SK-N-SH (cell line): Measurements from ENCODE around the gene PTPRF.

Experiments used
- CTCF ChIP-seq: fragments of 200-600 bp; sonication (generic); IDR thresholded peaks from 2 replicates; pipeline ENCODE4 v1.6.1; 2017; ENCODE audit warnings: antibody characterized with exemption, mild to moderate bottlenecking, moderate library complexity
- FOXM1 ChIP-seq: IDR thresholded peaks from 2 replicates; pipeline ENCODE4 v1.4.0; 2012; ENCODE audit warnings: low read depth, mild to moderate bottlenecking
- RFX5 ChIP-seq: IDR thresholded peaks from 2 replicates; pipeline ENCODE4 v1.6.1; 2012; ENCODE audit warnings: mild to moderate bottlenecking, improper control_type of control experiment, low read length
- TAF1 ChIP-seq: IDR thresholded peaks from 2 replicates; pipeline ENCODE4 v1.6.1; 2012; ENCODE audit warnings: low read depth, mild to moderate bottlenecking, low read length, moderate library complexity, borderline replicate concordance
- TF ChIP-seq, protein P1 (sequence below): IDR thresholded peaks from 2 replicates; pipeline ENCODE4 v1.4.0; 2012; ENCODE audit warnings: low read depth

DNA sequence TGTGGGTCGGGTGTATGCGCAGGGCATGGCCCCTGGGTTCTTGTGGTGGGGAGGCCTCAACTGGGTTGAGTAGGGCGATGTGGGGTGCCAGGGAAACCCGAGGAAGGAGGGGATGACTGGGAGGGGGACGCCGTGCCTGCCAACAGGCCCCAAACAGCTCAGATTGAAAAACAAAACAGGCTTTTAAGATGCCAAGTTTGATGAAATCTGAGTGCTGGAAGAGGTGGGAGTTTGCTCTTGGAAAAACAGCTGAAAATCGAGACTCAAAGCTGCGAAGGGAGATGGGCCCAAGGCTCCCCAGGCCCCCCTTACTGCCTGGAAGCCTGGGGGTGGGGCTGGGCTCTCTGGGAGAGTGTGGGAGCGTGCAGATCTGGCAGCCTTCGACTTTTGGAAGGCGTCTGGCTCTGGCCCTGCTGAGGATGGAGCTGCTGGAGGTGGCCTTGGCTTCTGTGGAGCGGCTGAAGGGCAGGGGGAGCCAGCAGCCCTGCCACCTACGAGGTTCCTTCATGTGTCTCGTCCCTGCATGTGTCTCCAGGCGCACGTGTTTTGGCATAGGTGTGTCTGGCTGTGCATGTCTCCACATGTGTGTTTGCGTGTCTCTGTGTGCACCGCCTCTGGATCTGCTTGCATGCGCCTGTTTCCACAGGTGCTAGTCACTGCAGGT is 33.3 kb downstream of the PTPRF start:
- TF ChIP-seq FOXM1 (no peak), TAF1 (no peak), CTCF (no peak), RFX5 (no peak)
- TF ChIP-seq, protein P1, sequence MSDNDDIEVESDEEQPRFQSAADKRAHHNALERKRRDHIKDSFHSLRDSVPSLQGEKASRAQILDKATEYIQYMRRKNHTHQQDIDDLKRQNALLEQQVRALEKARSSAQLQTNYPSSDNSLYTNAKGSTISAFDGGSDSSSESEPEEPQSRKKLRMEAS = no peak
